Subcutaneous adipose tissue (tissue), 4 donors: ENCODE measurements around the gene POMGNT2. TPM values are rescaled to one million over a fixed set of nuclear protein-coding genes. Genes with fewer than 3 reads are reported as not detected.

Source experiments
- CTCF ChIP-seq: fragments of 450-650 bp; IDR thresholded peaks from one replicate; pipeline ENCODE4 v1.5.1; 2016; ENCODE audit warnings: low read depth, mild to moderate bottlenecking, control low read depth, antibody characterized with exemption, moderate library complexity
- total RNA-seq, 4 donors: library from RNA; depleted of rRNA; stranded (reverse); fragments of >200 nt; gene quantifications; one replicate each; pipeline ENCODE4 v1.1.0, GENCODE V29; 2016

POMGNT2 gene
- total RNA-seq, 4 donors from 2014 or later: 6.8 to 16.3 (median 11.6) TPM

- TF ChIP-seq CTCF: no peak
Observed at GRCh38 chr3:43120937-43121336, 15.1 kb upstream of the POMGNT2 start.

GRCh38 chr3:43117257-43117656 lies 11.4 kb upstream of the POMGNT2 start:
- TF ChIP-seq CTCF: no peak

- no peak for TF ChIP-seq CTCF
Observed at GRCh38 chr3:43113671-43114070, 7.8 kb upstream of the POMGNT2 start.

- no peak for TF ChIP-seq CTCF
Observed at GRCh38 chr3:43106293-43106628, 382 bp upstream of the POMGNT2 start.

- no peak for TF ChIP-seq CTCF
Observed at GRCh38 chr3:43104660-43105595, 951 bp downstream of the POMGNT2 start.

- TF ChIP-seq CTCF: no peak
Observed at GRCh38 chr3:43104039-43104438, 1.8 kb downstream of the POMGNT2 start.

- no peak for TF ChIP-seq CTCF
Observed at GRCh38 chr3:43102773-43103480, 3.0 kb downstream of the POMGNT2 start.
